DOHH2 (cell line): ENCODE measurements around the gene PTPRK.

ENCODE experiments used
- H3F3A ChIP-seq: fragments of 200-600 bp; sonication (generic), shearing (Covaris generic); 2 replicates; pipeline ENCODE4 v1.6.0; 2016; ENCODE audit warnings: antibody characterized with exemption, mild to moderate bottlenecking; ENCODE audit not compliant: control insufficient read depth, insufficient read depth
- H3K27ac ChIP-seq: fragments of 200-600 bp; sonication (generic); 2 replicates; pipeline ENCODE4 v1.5.1; 2014; ENCODE audit warnings: low read depth, mild to moderate bottlenecking, low read length, moderate library complexity
- H3K27me3 ChIP-seq: fragments of 200-600 bp; sonication (generic); 2 replicates; pipeline ENCODE4 v1.6.1; 2014; ENCODE audit warnings: mild to moderate bottlenecking, low read length, mixed read lengths; ENCODE audit not compliant: control insufficient read depth
- H3K36me3 ChIP-seq: fragments of 200-600 bp; sonication (generic); 2 replicates; pipeline ENCODE4 v1.6.1; 2014; ENCODE audit warnings: mild to moderate bottlenecking, low read length, moderate library complexity, mixed read lengths; ENCODE audit not compliant: control insufficient read depth
- H3K4me1 ChIP-seq: fragments of 200-600 bp; sonication (generic); 2 replicates; pipeline ENCODE4 v1.6.1; 2014; ENCODE audit warnings: mild to moderate bottlenecking, low read length, mixed read lengths; ENCODE audit not compliant: control insufficient read depth
- H3K4me2 ChIP-seq: fragments of 200-600 bp; sonication (generic); 2 replicates; pipeline ENCODE4 v1.6.0; 2014; ENCODE audit warnings: mild to moderate bottlenecking, low read length, moderate library complexity
- H3K4me3 ChIP-seq: fragments of 200-600 bp; sonication (generic); 2 replicates; pipeline ENCODE4 v1.5.1; 2014; ENCODE audit warnings: mild to moderate bottlenecking, low read length, mixed read lengths
- H3K79me2 ChIP-seq: fragments of 200-600 bp; sonication (generic); 2 replicates; pipeline ENCODE4 v1.6.1; 2014; ENCODE audit warnings: mild to moderate bottlenecking, low read length, mixed read lengths; ENCODE audit not compliant: control insufficient read depth
- H3K9me2 ChIP-seq: fragments of 200-600 bp; sonication (generic); replicated peaks from 2 replicates; pipeline ENCODE4 v1.6.1; 2014; ENCODE audit warnings: mild to moderate bottlenecking, low read length, mixed read lengths; ENCODE audit not compliant: control insufficient read depth
- H3K9me3 ChIP-seq: fragments of 200-600 bp; sonication (generic); 2 replicates; pipeline ENCODE4 v1.6.1; 2014; ENCODE audit warnings: antibody characterized with exemption, low read length, mixed read lengths; ENCODE audit not compliant: control insufficient read depth, insufficient read depth
- H4K20me1 ChIP-seq: fragments of 200-600 bp; sonication (generic); 2 replicates; pipeline ENCODE4 v1.6.0; 2014; ENCODE audit warnings: low read depth, mild to moderate bottlenecking, antibody characterized with exemption, low read length, moderate library complexity; ENCODE audit not compliant: control insufficient read depth, insufficient read depth
- CTCF ChIP-seq: fragments of 200-600 bp; sonication (generic); IDR thresholded peaks from one replicate; pipeline ENCODE4 v1.5.1; 2014; ENCODE audit warnings: antibody characterized with exemption, mild to moderate bottlenecking, low read depth, low read length; ENCODE audit not compliant: poor library complexity, severe bottlenecking
- EZH2phosphoT487 ChIP-seq: fragments of 200-600 bp; sonication (generic); IDR thresholded peaks from 2 replicates; pipeline ENCODE4 v1.6.1; 2017; ENCODE audit warnings: borderline replicate concordance, mild to moderate bottlenecking, antibody characterized with exemption, low read length, moderate library complexity, mixed read lengths

The PTPRK gene

GRCh38 chr6:128379577-128379976 is 140.8 kb downstream of the PTPRK start:
- no peaks in the 10 kb centered on the region for H3K9me3 ChIP-seq
- no peaks in the 10 kb centered on the region for H3K36me3 ChIP-seq
- no peaks in the 10 kb centered on the region for H3F3A ChIP-seq
- H3K4me1 ChIP-seq, result no peaks in the 10 kb centered on the region
- no peak overlapping the region for H3K4me2 ChIP-seq
- H3K79me2 ChIP-seq, result no peaks in the 10 kb centered on the region
- no peaks in the 10 kb centered on the region for H3K9me2 ChIP-seq
- no peak for TF ChIP-seq EZH2phosphoT487
- no peak for TF ChIP-seq CTCF
- no peaks in the 10 kb centered on the region for H4K20me1 ChIP-seq
- no peaks in the 10 kb centered on the region for H3K27me3 ChIP-seq
- H3K27ac ChIP-seq, result no peak overlapping the region
- H3K4me3 ChIP-seq, result no peak overlapping the region

GRCh38 chr6:128376952-128377503 is 143.4 kb downstream of the PTPRK start:
- H3K9me2 ChIP-seq, result no peaks in the 10 kb centered on the region
- H3K27ac ChIP-seq, result no peak overlapping the region
- H3K79me2 ChIP-seq, result no peaks in the 10 kb centered on the region
- no peaks in the 10 kb centered on the region for H3K27me3 ChIP-seq
- H3K9me3 ChIP-seq, result no peaks in the 10 kb centered on the region
- H3K36me3 ChIP-seq, result no peaks in the 10 kb centered on the region
- H4K20me1 ChIP-seq, result no peaks in the 10 kb centered on the region
- no peaks in the 10 kb centered on the region for H3F3A ChIP-seq
- TF ChIP-seq EZH2phosphoT487 (no peak), CTCF (no peak)
- H3K4me2 ChIP-seq, result no peak overlapping the region
- H3K4me1 ChIP-seq, result no peaks in the 10 kb centered on the region
- no peak overlapping the region for H3K4me3 ChIP-seq

GRCh38 chr6:128371136-128371535 is 149.3 kb downstream of the PTPRK start:
- Histone ChIP-seq H3K9me2 (no peaks in the 10 kb centered on the region), H3K4me3 (no peak overlapping the region), H3K27ac (no peak overlapping the region), H4K20me1 (no peaks in the 10 kb centered on the region), H3K9me3 (no peaks in the 10 kb centered on the region), H3K4me1 (no peaks in the 10 kb centered on the region), H3K79me2 (no peaks in the 10 kb centered on the region), H3K27me3 (no peaks in the 10 kb centered on the region), H3K4me2 (no peak overlapping the region), H3F3A (no peaks in the 10 kb centered on the region), H3K36me3 (no peaks in the 10 kb centered on the region)
- no peak for TF ChIP-seq CTCF

- Histone ChIP-seq H3K9me2 (no peaks in the 10 kb centered on the region), H3K79me2 (no peaks in the 10 kb centered on the region), H3F3A (no peaks in the 10 kb centered on the region), H3K27ac (no peak overlapping the region), H3K27me3 (no peaks in the 10 kb centered on the region), H4K20me1 (no peaks in the 10 kb centered on the region), H3K4me2 (no peak overlapping the region), H3K9me3 (no peaks in the 10 kb centered on the region), H3K36me3 (no peaks in the 10 kb centered on the region), H3K4me3 (no peak overlapping the region), H3K4me1 (no peaks in the 10 kb centered on the region)
- TF ChIP-seq EZH2phosphoT487 (no peak), CTCF (no peak)
Observed at GRCh38 chr6:128370072-128370471, 150.3 kb downstream of the PTPRK start.
